Activated CD8-positive, alpha-beta memory T cell treated with anti-CD3 and anti-CD28 coated beads for 48 hours (primary cell): ENCODE results near the gene CRX.
A peak's percentile ranks its signal among the peaks of the same experiment; 100 is the strongest.
"Not testable (repeated sequence)": the region's sequence is repeated elsewhere in the genome, so short reads cannot be mapped to it uniquely, and the experiment has no call there.

Experiments used
- DNase-seq, 3 experiments: peaks; one replicate each; pipeline ENCODE4 v3.0.0-alpha.2; 2020; ENCODE audit warnings: low read depth in 2 of 3, low spot score in 2 of 3

CRX gene

GRCh38 chr19:47858646-47859285, 37.0 kb downstream of the CRX start, which contains the start of gene TPRX2:
TSS of gene TPRX2 (plus strand) at chr19:47859235. CDS start at chr19:47859247, 12 bp downstream.
- not testable (repeated sequence) for DNase-seq

GRCh38 chr19:47859838-47860237, 38.1 kb downstream of the CRX start:
- not testable (repeated sequence) for DNase-seq

GRCh38 chr19:47860602-47861297, 39.0 kb downstream of the CRX start:
- no peak for DNase-seq

GRCh38 chr19:47861630-47862029, 39.9 kb downstream of the CRX start:
- no peak for DNase-seq

GRCh38 chr19:47863514-47863936, 41.8 kb downstream of the CRX start:
- DNase-seq: peak; percentile 62 to 93 (median 86)

GRCh38 chr19:47865166-47865565, 43.4 kb downstream of the CRX start:
- DNase-seq: no peak

- no peak for DNase-seq
These were observed 57.2 kb downstream of the CRX start for GRCh38 chr19:47878906-47879305.

- DNase-seq: not testable (repeated sequence)
These were observed 57.6 kb downstream of the CRX start for GRCh38 chr19:47879385-47879784.

- no peak for DNase-seq
These were observed 60.0 kb downstream of the CRX start for GRCh38 chr19:47881757-47882156.

GRCh38 chr19:47882890-47883289, 61.2 kb downstream of the CRX start:
- DNase-seq: no peak

- no peak for DNase-seq
These were observed 63.3 kb downstream of the CRX start for GRCh38 chr19:47885067-47885463.

GRCh38 chr19:47886010-47886559, 64.3 kb downstream of the CRX start, which contains the start of gene SULT2A1:
TSS of gene SULT2A1 (minus strand) at chr19:47886315. CDS start at chr19:47886257, 58 bp downstream.
- DNase-seq: no peak

- no peak for DNase-seq
These were observed 69.3 kb downstream of the CRX start for GRCh38 chr19:47890865-47891621.

GRCh38 chr19:47891622-47891922, 69.8 kb downstream of the CRX start:
- DNase-seq: no peak

GRCh38 chr19:47891923-47892666, 70.4 kb downstream of the CRX start:
- DNase-seq: no peak
